ENCODE measurements around the gene ARSB. TPM values are rescaled to one million over a fixed set of nuclear protein-coding genes. Genes with fewer than 3 reads are reported as not detected.

ARSB gene
- total RNA-seq, 1 experiment from 2014 or later = 18.1 TPM

DNA sequence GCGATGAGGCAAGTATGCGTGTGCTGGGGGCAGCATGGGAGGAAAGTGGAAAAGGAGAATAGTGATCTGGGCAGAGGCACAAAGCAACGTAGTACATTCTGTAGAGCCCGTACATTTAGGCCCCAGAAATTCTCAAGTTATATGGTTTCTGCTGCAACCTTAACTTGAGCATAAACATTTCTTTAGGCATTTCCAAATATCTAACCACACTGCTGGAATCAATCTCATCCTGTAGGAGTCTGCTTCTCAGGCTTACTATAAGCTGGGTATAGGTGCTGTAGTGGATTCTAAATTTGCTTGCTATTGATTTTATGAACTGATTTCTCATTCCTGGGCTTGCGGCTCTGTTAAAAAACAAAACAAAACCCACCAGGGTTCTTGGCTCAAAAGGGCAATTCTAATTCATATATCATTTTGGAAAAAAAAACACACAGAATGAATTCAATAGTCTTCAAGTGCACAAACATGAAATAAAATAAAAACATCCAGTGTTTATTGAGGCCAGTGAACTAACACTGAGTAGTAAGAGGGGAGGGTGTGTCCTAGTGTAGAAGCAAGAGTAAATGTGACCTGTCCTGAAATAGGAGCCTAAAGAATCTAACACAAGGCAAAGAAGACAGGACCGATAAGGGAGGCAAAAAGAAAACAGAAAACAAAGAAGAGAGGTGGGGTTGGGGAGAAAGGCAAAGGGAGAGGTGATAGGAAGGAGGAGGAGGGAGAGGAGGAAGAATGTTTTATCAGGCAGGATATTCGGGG is 191.0 kb downstream of the ARSB start:
- no peaks in the 10 kb centered on the region for H3K27me3 ChIP-seq (ENCODE audit: control insufficient read depth, insufficient read depth, low read length)
- ChIA-PET POLR2A (interaction anchor here (0.5 kb wide), 1 partner anchor 254 kb away, joined by 5 read pairs; no protein-coding TSS in a partner anchor), CTCF (no interaction called here)
- no TSS peak for BruUV-seq (replicated peaks)
- no peaks in the 10 kb centered on the region for H3K9me3 ChIP-seq (ENCODE audit: control insufficient read depth, insufficient read depth, low read depth, low read length)
- H3K27ac ChIP-seq (ENCODE audit: low read length) = no peak overlapping the region
- no peak for TF ChIP-seq POLR2AphosphoS5 (IDR thresholded peaks at IDR 0.05; ENCODE audit: low read depth, low read length)
- TF ChIP-seq, protein P1, sequence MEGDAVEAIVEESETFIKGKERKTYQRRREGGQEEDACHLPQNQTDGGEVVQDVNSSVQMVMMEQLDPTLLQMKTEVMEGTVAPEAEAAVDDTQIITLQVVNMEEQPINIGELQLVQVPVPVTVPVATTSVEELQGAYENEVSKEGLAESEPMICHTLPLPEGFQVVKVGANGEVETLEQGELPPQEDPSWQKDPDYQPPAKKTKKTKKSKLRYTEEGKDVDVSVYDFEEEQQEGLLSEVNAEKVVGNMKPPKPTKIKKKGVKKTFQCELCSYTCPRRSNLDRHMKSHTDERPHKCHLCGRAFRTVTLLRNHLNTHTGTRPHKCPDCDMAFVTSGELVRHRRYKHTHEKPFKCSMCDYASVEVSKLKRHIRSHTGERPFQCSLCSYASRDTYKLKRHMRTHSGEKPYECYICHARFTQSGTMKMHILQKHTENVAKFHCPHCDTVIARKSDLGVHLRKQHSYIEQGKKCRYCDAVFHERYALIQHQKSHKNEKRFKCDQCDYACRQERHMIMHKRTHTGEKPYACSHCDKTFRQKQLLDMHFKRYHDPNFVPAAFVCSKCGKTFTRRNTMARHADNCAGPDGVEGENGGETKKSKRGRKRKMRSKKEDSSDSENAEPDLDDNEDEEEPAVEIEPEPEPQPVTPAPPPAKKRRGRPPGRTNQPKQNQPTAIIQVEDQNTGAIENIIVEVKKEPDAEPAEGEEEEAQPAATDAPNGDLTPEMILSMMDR (IDR thresholded peaks at IDR 0.05) = no peak
- TF ChIP-seq, protein P2, sequence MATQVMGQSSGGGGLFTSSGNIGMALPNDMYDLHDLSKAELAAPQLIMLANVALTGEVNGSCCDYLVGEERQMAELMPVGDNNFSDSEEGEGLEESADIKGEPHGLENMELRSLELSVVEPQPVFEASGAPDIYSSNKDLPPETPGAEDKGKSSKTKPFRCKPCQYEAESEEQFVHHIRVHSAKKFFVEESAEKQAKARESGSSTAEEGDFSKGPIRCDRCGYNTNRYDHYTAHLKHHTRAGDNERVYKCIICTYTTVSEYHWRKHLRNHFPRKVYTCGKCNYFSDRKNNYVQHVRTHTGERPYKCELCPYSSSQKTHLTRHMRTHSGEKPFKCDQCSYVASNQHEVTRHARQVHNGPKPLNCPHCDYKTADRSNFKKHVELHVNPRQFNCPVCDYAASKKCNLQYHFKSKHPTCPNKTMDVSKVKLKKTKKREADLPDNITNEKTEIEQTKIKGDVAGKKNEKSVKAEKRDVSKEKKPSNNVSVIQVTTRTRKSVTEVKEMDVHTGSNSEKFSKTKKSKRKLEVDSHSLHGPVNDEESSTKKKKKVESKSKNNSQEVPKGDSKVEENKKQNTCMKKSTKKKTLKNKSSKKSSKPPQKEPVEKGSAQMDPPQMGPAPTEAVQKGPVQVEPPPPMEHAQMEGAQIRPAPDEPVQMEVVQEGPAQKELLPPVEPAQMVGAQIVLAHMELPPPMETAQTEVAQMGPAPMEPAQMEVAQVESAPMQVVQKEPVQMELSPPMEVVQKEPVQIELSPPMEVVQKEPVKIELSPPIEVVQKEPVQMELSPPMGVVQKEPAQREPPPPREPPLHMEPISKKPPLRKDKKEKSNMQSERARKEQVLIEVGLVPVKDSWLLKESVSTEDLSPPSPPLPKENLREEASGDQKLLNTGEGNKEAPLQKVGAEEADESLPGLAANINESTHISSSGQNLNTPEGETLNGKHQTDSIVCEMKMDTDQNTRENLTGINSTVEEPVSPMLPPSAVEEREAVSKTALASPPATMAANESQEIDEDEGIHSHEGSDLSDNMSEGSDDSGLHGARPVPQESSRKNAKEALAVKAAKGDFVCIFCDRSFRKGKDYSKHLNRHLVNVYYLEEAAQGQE (IDR thresholded peaks at IDR 0.05; ENCODE audit: insufficient read depth in 1 of 2, low read depth in 2 of 2, low read length in 1 of 2) = no peak
- no peak for TF ChIP-seq TCF7L2 (IDR thresholded peaks at IDR 0.05; ENCODE audit: low read depth, low read length)
- TF ChIP-seq SIN3A (IDR thresholded peaks at IDR 0.05; ENCODE audit: borderline replicate concordance, insufficient read depth, low read depth, low read length) = no peak
- ATAC-seq = no peak
- no peak for DNase-seq (ENCODE audit: low read depth, low spot score)
- H3K36me3 ChIP-seq (ENCODE audit: control insufficient read depth, insufficient read depth, low read length) = no peaks in the 10 kb centered on the region
- in situ Hi-C loops (cut with HindIII; ENCODE audit: low pct_unique_long_range_greater_than_20kb, low sequenced_read_pairs) (no loop called here), intact Hi-C loops (cut with micrococcal nuclease; ENCODE audit: unreplicated experiment) (no loop called here)
- H3K4me3 ChIP-seq (ENCODE audit: low read depth in 2 of 2, low read length in 2 of 2) = no peak overlapping the region
- H3K4me1 ChIP-seq (ENCODE audit: control insufficient read depth, insufficient read depth, low read length) = no peaks in the 10 kb centered on the region

DNA sequence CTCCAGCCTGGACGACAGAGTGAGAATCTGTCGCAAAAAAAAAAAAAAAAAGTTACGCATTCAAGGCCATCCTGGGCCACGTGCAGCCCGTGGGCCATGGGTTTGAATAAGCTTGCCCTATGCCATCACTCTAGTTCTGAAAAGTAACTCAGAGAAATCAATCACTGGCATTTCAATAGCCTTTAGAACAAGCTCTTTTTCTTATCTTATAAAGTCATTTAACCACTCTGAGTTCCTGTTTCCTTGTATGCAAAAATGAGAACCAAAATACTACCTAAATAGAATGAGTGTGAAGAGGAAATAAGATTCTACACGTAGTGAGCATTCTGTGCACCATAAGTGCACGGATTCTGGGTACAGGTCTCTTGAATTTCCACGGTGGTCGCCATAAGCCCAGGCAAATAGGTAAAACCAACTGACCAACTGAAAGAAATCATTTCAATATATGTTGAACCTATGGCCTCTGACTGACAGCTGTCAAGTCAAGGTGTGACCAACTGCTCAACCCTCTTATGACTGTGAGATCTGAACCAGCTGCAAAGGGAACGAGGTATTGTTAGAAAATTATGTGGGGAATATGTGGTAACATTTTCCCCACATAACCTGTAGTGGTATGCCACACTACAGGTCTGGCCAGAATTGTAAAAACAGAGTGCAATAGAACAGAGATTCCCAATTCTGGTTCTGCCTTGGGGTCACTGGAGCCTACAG is 192.6 kb downstream of the ARSB start:
- no peaks in the 10 kb centered on the region for H3K4me1 ChIP-seq (ENCODE audit: control insufficient read depth, insufficient read depth, low read length)
- DNase-seq (ENCODE audit: low read depth, low spot score) (no peak), ATAC-seq (no peak)
- intact Hi-C loops (cut with micrococcal nuclease; ENCODE audit: unreplicated experiment) (no loop called here), in situ Hi-C loops (cut with HindIII; ENCODE audit: low pct_unique_long_range_greater_than_20kb, low sequenced_read_pairs) (no loop called here)
- H3K27me3 ChIP-seq (ENCODE audit: control insufficient read depth, insufficient read depth, low read length) = no peaks in the 10 kb centered on the region
- H3K9me3 ChIP-seq (ENCODE audit: control insufficient read depth, insufficient read depth, low read depth, low read length) = no peaks in the 10 kb centered on the region
- BruUV-seq (replicated peaks) = no TSS peak
- no peak overlapping the region for H3K4me3 ChIP-seq (ENCODE audit: low read depth in 2 of 2, low read length in 2 of 2)
- no peaks in the 10 kb centered on the region for H3K36me3 ChIP-seq (ENCODE audit: control insufficient read depth, insufficient read depth, low read length)
- POLR2A ChIA-PET = no interaction called here
- TF ChIP-seq SIN3A (IDR thresholded peaks at IDR 0.05; ENCODE audit: borderline replicate concordance, insufficient read depth, low read depth, low read length) (no peak), POLR2AphosphoS5 (IDR thresholded peaks at IDR 0.05; ENCODE audit: low read depth, low read length) (no peak), TCF7L2 (IDR thresholded peaks at IDR 0.05; ENCODE audit: low read depth, low read length) (no peak)
- TF ChIP-seq, protein P2 (IDR thresholded peaks at IDR 0.05; ENCODE audit: insufficient read depth in 1 of 2, low read depth in 2 of 2, low read length in 1 of 2) = no peak
- TF ChIP-seq, protein P1 (IDR thresholded peaks at IDR 0.05) = no peak
- H3K27ac ChIP-seq (ENCODE audit: low read length) = no peak overlapping the region
- CTCF ChIA-PET = no interaction called here
